Stimulated activated CD4-positive, alpha-beta T cell treated with anti-CD3 and anti-CD28 coated beads, Interleukin-2, amount 100 ng/mL, for 24 hours (primary cell): ENCODE results near the gene SPINK5.
"Not testable (repeated sequence)": the region's sequence is repeated elsewhere in the genome, so short reads cannot be mapped to it uniquely, and the experiment has no call there.

Experiments
- DNase-seq, 2 donors: peaks; one replicate each; pipeline ENCODE4 v3.0.0-alpha.2; 2020

Gene SPINK5, protein sequence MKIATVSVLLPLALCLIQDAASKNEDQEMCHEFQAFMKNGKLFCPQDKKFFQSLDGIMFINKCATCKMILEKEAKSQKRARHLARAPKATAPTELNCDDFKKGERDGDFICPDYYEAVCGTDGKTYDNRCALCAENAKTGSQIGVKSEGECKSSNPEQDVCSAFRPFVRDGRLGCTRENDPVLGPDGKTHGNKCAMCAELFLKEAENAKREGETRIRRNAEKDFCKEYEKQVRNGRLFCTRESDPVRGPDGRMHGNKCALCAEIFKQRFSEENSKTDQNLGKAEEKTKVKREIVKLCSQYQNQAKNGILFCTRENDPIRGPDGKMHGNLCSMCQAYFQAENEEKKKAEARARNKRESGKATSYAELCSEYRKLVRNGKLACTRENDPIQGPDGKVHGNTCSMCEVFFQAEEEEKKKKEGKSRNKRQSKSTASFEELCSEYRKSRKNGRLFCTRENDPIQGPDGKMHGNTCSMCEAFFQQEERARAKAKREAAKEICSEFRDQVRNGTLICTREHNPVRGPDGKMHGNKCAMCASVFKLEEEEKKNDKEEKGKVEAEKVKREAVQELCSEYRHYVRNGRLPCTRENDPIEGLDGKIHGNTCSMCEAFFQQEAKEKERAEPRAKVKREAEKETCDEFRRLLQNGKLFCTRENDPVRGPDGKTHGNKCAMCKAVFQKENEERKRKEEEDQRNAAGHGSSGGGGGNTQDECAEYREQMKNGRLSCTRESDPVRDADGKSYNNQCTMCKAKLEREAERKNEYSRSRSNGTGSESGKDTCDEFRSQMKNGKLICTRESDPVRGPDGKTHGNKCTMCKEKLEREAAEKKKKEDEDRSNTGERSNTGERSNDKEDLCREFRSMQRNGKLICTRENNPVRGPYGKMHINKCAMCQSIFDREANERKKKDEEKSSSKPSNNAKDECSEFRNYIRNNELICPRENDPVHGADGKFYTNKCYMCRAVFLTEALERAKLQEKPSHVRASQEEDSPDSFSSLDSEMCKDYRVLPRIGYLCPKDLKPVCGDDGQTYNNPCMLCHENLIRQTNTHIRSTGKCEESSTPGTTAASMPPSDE

DNA sequence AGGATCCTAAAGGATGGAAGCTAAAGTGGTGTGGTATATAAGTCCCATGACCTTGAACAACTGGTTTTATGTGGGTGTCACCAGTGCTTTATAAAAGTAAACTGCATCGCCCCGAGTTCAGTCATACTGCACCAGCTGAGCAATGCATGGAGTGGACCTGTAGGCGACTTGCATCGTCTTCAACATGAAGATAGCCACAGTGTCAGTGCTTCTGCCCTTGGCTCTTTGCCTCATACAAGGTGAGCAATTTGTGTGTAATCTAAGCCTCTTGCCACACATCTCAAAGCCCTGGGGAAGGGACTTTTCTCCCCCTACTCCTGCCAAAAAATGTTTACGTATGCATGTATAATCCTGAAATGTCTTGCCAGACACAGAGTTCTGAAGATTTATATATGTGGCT lies at the start of gene SPINK5:
TSS of gene SPINK5 (plus strand) at position 120 of the 400 bp plus-strand sequence. CDS start at position 185, 65 bp downstream.
- DNase-seq, result no peak

DNA sequence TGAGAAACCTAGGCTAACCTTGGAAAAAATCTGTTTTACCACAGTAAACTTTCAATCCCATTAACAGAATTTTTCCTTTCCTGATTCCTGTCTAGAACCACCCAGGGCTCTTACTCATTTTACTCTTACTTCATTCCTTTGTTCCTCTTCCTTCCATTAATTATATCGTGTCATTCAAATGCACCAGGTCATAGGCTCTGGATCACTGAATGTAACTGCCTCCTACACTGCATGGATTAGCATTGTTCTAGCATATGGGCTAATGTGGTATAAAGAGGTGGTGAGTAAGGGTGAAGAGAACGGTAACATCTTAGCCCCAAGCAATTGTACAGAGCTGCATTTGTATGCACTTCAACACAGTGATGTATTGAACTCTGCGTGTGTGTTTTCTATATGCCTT lies 49.5 kb upstream of the SPINK5 start:
- DNase-seq, result no peak

DNA sequence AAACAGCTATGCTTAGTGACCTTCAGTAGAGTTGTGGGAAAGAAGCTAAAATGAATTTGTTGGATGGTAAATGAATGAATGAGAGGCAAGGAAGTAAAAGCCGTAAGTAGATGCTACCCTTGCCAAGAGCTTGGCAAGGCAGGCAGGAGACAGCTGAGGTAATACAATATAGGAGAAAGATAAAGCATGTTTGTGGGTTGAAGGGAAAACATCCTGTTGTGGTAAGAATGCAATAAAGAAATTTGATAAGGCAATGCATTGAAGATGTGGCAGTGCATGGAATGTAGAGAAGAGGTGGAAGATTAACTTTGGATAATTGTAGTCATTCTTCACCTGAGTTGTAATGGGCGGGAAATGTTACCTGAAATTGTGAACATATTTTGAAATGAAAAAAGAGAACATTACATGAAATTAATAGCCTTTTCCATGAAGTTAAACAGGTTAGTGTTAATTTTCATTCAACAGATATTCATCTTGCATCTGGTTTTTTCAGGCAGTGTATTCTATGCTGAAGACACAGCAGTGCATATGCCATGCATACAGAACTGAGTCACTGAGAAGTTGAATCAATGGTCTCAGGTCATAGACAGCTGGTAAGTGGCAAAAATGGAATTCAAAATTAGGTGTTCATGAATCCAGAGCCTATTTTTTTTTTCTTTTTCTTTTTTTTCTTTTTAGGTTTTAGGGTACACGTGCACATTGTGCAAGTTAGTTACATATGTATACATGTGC lies 43.4 kb upstream of the SPINK5 start:
- DNase-seq, result no peak

DNA sequence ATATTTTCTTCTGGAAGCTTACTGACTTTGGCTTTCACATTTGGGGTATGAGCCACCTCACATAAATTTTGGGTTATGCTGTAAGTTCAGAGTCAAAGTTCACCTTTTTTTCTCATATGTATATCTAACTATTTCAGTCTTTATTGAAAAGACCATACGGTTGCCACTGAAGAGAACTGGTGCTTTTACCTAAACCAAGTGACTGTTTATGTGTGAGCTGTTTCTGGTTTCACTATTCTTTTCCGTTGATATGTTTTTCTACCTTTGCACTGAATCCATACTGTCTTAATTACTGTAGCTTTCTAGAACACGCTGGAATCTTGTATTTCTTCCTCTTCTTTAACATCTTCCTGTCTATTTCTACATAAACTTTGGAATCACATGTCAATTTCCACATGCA lies 36.3 kb upstream of the SPINK5 start:
- no peak for DNase-seq

DNA sequence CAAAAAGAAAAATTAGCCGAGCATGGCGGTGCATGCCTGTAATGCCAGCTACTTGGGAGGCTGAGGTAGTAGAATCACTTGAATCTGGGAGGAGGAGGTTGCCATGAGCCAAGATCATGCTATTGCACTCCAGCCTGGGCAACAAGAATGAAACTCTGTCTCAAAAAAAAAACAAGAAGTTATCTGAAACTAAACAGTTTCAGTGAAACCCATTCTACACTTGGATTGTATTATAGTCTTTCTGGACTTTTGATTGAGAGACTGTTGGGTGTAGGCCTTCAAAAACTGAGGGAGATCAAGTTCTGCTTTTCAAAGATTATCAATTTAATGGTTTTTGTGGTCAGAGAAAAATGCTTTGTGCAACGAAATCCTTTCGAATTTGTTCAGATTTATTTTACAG lies 34.6 kb upstream of the SPINK5 start:
- no peak for DNase-seq

DNA sequence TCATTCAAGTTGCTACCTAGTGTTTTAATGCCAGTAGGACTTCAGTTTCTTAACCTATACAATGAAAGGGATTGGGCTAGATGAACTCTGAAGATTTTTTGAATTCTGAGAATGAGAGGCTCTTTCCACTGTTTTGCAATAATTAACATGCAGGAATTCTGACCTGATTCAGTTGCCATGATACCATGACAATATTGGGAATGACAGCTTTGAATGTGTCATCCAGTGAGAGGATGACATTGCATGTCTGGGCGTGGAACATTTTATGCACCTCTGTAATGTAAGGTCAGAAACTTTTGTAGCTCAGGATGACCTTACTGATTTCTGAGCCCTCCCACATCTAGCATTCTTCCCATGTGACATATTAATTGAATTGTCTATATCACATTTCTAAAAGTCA lies 30.6 kb upstream of the SPINK5 start:
- DNase-seq, result no peak

DNA sequence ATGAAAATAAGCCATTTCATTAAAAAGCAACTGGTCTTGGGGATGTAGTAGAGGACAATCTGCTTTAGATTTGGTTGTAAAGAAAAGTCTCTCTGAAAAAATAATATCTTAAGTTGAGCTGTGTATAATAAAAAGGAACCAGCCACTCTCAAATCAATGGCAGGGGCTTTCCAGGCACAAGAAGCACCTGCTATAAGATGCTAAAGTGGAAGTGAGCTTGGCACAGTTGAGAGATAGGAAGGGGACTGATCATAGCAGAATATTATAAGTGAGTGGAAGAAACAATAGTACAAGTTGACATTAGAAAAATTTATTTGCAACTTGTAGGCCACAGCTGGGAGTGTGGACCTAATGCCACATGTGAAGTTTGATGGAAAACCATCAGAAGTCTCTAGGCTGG lies 28.1 kb upstream of the SPINK5 start:
- no peak for DNase-seq

DNA sequence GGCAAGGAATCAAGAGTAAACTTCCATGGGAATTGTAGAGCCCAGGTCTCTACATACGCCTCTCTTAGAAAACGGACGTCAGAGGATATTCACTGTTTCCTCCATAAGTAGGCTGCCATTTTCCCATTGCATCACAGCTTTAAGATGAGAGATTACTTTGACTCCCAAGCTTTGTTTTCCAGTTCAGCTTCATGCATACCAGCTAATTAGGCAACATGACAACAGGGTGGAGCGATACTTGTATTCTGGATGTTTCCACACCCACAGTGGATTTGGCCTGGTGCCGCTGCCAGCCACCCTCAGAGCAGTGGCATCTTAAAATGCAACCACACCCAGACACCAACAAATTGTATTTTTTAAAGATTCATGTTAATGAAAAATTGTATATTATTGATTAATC lies 20.9 kb upstream of the SPINK5 start:
- DNase-seq, result no peak

DNA sequence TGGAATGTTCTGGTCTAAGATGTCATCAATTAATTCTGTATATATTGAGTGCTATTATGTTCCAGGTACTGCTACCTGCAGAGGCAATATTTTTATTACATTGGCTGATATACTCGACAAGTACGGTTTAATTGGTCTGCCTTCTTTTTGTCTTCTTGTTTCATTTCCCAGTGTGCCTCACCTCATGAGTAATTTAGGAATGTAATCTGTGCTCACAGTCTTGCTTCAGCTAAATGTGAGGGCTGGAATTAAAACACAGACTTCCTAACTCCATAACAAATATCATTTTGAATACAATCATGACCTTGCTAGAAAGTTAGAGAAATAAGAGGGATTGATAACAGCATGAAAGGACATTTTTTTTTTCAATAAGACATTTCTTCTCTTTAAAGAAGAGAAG lies 20.1 kb upstream of the SPINK5 start:
- no peak for DNase-seq

DNA sequence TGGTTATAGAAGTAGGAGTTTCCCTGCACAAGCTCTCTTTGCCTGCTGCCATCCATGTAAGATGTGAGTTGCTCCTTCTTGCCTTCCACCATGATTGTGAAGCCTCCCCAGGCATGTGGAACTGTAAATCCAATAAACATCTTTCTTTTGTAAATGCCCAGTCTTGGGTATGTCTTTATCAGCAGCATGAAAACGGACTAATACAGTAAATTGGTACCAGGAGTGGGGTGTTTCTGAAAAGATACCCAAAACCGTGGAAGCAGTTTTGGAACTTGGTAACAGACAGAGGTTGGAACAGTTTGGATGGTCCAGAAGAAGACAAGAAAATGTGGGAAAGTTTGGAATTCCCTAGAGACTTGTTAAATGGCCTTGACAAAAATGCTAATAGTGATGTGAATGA lies 8.6 kb upstream of the SPINK5 start:
- DNase-seq, result not testable (repeated sequence)

DNA sequence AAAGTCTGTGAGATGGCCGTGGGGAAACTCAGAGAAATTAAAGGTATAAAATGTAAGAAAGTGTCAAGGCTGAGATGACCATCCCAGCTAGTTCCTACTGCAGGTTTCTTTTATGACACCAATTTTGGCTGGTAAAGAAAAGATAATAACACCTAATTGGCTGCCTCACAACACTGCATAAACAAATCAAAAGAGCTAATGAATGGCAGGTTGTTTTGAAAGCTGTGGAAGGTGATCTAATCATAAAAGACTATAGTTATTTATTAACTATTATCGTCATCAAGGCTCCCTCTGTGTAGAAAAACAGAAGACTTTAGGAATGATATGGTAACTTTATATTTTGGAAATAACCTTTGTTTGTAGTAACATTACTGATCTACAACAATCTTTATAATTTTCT lies 3.5 kb upstream of the SPINK5 start:
- no peak for DNase-seq

DNA sequence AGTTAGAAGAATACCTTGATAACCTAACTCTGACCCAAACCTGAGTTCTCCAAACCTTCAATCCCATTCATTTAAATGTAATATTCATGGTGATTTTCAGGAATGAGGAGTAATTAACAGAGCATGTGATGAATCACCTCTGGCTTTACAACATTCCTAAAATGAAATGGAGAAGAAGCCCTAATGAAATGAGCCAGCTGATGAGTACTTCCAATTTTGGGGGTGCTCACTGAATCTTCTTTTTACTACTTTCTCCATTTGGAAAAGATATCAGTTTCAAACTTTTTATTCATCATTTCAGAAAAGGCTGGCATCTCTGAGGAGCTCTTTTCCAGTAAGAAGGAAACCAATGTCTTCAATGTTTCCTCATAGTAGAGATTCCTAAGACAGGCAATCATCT lies 2.9 kb upstream of the SPINK5 start:
- DNase-seq, result no peak

DNA sequence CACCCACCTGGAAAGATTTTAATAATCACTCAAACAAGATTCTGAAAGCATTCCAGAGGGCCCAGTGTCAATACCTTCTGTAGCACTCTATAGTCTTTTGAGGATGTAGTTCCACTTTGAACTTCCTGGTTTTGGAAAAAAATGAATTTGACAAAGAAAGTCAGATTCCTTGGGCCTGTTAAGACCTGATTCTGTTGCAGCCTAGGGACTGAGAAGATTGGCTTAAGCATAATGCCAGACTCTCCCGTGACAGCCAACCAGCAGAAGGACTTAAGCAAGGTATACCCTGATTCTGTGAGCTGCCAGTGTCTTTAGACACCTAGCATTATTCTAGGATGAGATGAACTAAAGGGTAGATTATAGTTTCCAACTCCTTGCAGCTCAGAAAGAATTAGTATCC lies 6.8 kb downstream of the SPINK5 start:
- no peak for DNase-seq

DNA sequence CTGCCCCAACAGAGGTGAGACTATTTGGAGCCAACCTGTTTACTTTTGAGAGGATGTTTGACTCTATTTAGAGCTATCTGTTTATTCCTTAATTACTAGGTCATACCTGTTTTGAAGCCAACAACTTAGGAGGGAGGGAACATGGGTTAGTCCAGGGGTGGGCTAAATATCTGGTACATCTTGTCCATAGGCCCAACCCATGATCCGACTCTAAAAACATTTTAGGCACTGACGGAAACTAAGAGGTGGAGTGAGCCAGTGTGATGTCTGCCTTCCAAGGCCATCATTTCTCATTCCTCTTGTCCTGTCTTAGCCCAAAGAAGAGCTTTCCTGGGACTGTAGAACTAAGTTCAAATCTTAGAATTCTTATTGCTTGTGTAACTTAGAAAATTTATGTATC lies 8.4 kb downstream of the SPINK5 start:
- DNase-seq, result no peak

DNA sequence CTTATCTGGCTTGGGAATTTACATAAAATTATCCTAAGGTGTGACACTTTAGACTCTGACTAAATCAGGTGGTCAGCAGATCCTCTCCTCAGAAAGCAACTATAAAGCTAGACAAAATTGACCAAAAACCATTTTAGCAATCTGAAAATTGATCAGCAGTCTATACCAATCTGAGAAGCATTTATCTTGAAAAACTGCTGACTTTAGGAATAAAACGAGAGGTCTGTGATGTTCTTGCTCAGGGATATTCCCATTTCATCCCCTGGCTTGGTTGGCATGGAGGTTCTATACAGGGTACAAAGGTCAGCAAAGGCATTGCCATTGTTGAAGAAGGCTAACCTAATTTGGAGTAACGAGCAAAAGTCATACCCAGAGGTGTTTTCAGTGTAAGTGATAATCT lies 11.7 kb downstream of the SPINK5 start:
- no peak for DNase-seq

DNA sequence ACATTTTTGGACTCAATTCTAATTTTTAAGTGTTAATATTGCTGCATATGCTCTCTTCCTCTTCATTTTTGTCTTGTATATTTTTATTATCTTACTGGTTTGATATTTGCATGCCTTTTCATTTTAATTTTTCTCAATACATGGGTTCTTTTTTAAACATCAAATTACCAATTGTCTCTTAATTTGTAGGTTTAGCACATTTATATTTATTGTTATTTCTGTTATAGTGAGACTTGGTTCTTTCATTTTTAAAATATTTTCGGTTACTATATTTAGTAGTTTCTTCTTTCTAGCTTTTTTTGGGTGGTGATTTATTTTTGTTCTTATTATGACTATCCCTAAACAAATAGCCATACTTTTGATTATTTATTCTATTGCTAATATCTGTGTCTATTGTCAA lies 19.4 kb downstream of the SPINK5 start:
- DNase-seq, result no peak

DNA sequence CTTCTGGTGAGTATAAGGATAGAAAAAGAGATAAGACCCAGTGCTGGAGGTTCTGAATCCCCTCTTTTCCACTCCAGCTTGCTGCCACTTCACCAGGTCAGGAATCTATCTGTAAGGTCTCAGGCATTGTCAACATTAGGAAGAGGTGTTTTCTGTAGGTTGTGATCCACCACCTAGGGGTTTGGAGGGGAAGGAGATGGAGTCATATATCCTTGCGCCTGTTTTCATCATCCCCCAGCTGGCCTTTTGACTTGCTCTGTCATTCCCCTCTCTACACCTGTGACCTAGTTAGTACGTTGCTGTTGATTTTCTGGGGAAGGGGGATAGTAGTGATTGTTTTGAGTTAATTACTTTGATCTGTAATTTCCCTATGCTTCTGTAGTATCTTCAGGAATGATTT lies 20.5 kb downstream of the SPINK5 start:
- DNase-seq, result no peak

DNA sequence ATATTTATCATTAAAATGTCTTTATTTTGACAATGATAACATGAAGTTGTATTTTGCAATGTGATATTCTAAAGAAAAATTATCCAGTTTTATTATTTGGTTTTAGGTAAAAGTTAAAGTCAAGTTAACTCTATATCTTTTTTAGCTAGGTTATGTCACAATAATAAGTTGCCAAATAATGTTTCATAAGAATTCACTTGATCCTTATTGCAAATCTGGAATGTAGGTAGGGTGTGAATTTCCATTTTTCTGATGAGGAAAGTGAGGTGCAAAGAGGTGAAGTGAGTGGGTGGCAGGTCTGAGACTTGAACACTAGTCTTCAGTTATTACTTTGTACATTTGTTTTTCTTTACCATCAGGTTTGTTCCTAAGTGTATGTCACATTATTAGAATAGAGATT lies 21.5 kb downstream of the SPINK5 start:
- DNase-seq, result no peak

DNA sequence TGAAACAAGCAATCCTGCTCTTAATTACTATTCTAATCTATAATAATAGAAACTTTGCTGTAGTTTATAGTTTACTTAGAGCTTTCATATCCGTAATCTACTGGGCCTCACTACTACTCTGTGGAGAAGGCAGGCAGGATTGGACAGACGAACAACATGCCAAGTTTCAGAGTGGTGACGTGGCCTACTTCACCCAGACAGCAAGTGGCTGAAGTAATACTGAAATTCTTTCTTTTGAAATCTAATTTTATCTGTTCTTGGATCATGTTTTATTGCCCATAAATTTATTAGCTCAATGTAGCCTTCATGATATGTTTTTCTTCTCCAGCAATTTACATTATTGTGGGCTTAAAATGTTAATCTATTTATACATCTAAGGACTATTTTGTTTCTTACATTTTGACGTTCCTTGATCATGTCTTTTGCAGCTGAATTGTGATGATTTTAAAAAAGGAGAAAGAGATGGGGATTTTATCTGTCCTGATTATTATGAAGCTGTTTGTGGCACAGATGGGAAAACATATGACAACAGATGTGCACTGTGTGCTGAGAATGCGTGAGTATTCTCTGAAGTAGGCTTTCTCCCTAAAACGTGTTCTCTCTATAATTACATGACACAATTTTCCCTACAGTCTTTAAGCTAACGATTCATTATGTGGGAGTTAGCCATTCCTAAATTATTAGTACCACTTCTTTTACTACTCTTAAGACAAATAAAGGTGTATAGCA lies 22.4 kb downstream of the SPINK5 start:
- DNase-seq, result no peak

DNA sequence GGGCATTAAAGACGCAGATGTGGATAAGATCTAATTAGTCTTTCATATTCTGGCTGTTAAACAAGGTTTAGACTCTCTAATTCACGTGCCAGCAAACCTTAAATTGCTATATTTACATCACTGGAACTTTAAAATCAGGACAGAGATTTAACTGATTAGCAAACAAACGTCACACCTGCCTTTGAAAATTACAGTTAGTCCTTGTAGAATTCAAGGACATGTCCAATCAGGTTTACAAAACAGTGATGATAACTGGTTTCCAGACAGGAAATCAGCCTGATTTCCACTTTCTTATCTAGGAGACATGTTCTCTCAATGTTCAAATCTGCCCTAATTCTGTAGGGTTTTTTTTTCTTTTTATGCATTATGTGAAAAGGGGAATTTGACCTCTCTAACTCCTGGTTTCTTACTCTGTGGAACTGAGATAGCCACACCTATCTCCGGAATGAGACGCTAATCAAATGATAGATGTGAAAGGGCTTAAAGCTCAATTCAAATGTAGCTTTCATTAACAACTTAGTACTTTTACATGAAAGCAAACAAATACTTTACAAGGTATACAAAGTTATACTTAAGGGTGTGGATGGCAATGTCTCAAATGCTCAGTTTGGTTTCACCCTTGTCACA lies 26.5 kb downstream of the SPINK5 start:
- DNase-seq, result no peak

DNA sequence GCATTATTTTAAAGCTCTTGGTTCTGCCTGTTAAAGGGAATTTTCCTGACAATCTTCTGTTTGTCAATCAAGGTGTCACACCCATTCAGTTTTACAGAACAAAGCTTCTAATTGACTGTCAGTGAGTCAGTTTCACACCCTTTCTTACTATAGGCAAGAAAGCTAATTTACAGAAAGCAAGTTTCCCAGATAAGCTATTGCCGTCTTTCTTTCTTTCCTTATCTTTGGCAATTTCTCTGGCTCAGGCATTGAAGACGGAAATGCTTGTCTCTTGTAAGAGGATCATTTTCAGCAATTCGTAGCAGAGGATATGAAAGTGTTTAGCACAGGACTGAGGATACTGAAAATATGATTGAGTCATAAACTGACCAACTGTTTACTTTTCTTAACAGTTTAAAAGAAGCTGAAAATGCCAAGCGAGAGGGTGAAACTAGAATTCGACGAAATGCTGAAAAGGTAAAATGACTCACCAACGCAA lies 27.0 kb downstream of the SPINK5 start:
- no peak for DNase-seq
